B cell (primary cell): ENCODE measurements around the gene HEXD.
"Not testable (repeated sequence)": the region's sequence is repeated elsewhere in the genome, so short reads cannot be mapped to it uniquely, and the experiment has no call there.

Experiments
- CTCF ChIP-seq: fragments of 200-600 bp; IDR thresholded peaks from one replicate; pipeline ENCODE4 v1.8.0; 2022; ENCODE audit warnings: antibody characterized with exemption, mild to moderate bottlenecking
- EZH2 ChIP-seq: IDR thresholded peaks from 2 replicates; pipeline ENCODE4 v1.6.1; 2012; ENCODE audit warnings: borderline replicate concordance, low read depth, mild to moderate bottlenecking, moderate library complexity, low read length; ENCODE audit not compliant: insufficient read depth, poor library complexity, severe bottlenecking

- not testable (repeated sequence) for TF ChIP-seq CTCF, EZH2
Observed at GRCh38 chr17:82382220-82382932, 35.8 kb upstream of the HEXD start.
